ENCODE measurements around the gene PRKD1.

- TF ChIP-seq POLR2A (IDR thresholded peaks at IDR 0.05; ENCODE audit: low read depth, low read length): no peak
- TF ChIP-seq PAX5 (IDR thresholded peaks at IDR 0.05; ENCODE audit: insufficient read depth, low read length, severe bottlenecking): no peak
Observed at GRCh38 chr14:29804481-29805266, 123.0 kb downstream of the PRKD1 start.
